D721Med (cell line): ENCODE results near the gene KDM4E.
"Not testable (repeated sequence)": the region's sequence is repeated elsewhere in the genome, so short reads cannot be mapped to it uniquely, and the experiment has no call there.

ENCODE experiments used
- DNase-seq: peaks from one replicate; pipeline ENCODE4 v3.0.0; 2011; ENCODE audit warnings: low spot score; ENCODE audit not compliant: insufficient read length
- FAIRE-seq: peaks from 2 replicates; lab custom pipeline; 2011; peaks lifted over from hg19 to GRCh38; lab: Jason Lieb, UNC
- TF ChIP-seq, protein P1 (sequence below): IDR thresholded peaks from 2 replicates; pipeline ENCODE4 v1.5.1; 2012; ENCODE audit warnings: mild to moderate bottlenecking, control low read depth; ENCODE audit not compliant: insufficient read depth; ENCODE audit errors: missing control alignments

The KDM4E gene

DNA sequence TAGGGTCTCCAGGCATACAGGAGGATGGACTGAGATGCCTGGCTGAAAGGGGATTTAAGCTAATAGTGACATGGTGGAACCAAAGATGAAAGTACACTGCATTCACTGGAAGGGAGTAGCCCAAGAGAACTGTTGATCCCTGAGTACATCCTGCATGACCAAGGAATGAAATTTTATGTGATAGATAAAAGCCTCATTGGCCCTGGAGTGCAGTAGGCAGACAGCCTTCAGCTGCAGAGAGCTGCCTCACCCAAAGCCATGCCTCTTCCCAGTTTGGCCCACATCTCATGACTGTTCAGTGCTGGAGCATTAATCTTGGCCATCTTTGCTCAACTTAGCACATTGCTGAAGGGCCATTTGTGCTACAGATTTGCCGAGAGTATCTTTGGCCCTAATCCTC lies 8.0 kb downstream of the KDM4E start:
- FAIRE-seq = no peak
- TF ChIP-seq, protein P1, sequence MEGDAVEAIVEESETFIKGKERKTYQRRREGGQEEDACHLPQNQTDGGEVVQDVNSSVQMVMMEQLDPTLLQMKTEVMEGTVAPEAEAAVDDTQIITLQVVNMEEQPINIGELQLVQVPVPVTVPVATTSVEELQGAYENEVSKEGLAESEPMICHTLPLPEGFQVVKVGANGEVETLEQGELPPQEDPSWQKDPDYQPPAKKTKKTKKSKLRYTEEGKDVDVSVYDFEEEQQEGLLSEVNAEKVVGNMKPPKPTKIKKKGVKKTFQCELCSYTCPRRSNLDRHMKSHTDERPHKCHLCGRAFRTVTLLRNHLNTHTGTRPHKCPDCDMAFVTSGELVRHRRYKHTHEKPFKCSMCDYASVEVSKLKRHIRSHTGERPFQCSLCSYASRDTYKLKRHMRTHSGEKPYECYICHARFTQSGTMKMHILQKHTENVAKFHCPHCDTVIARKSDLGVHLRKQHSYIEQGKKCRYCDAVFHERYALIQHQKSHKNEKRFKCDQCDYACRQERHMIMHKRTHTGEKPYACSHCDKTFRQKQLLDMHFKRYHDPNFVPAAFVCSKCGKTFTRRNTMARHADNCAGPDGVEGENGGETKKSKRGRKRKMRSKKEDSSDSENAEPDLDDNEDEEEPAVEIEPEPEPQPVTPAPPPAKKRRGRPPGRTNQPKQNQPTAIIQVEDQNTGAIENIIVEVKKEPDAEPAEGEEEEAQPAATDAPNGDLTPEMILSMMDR = no peak
- DNase-seq = no peak

DNA sequence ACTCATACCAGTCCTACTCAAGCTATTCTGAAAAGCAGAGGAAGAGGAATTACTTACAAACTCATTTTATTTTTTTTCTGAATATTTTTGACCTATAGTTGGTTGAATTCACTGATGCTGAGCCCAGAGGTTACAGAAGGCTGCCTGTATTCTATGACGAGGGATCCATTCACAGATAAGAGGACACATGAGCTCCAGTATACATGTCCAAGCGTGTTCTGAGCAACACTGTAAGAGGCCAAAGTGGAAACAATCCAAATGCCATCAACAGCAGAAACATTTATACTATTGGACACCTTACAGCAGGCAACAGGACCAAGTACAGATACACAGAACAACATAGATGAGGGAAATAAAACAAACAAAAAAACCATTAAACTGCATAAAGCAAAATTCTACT lies 10.3 kb downstream of the KDM4E start:
- no peak for FAIRE-seq

DNA sequence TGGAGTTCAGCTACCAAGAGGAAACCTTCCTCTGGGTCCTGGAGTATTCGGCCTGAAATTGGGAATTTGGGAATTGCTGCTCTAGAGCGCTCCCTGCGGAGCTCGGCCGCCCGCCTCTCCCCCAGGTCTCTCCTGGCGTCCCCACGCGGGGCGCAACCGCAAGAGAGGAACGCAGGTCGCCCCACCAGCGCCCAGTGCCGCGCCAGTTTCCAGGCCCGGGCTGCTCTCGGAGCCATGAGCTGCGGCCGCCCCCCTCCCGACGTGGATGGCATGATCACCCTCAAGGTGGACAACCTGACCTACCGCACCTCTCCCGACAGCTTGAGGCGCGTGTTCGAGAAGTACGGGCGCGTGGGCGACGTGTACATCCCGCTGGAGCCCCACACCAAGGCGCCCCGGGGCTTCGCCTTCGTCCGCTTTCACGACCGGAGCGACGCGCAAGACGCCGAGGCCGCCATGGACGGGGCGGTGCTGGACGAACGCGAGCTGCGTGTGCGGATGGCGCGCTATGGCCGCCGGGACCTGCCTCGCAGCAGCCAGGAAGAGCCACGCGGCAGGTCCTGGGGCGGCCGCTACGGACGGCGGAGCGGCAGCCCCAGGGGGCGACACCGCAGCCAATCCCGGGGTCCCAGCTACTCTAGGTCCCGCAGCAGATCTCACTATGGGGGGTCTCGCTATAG lies 12.4 kb downstream of the KDM4E start:
- not testable (repeated sequence) for FAIRE-seq, DNase-seq

More for the DNA sequence above, 10.3 kb downstream of the KDM4E start:
- TF ChIP-seq, protein P1 = no peak
- DNase-seq = no peak

DNA sequence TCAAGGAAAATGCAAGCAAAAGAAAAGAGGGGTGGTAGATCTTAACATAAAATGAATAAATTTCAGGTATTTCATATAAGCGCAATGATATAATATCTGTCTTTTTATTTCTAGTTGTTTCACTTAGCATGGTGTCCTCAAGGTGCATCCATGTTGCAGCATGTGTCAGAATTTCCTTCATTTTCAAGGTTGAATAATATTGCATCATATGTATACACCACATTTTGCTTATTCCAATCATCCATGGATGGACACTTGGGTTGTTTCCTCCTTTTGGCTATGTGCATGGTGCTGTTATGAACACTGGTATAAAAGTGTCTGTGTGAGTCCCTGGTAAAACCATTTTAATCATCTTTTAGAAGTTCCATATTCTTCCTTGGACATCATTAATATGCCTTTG lies 17.2 kb downstream of the KDM4E start:
- FAIRE-seq = no peak
- TF ChIP-seq, protein P1 = no peak

DNA sequence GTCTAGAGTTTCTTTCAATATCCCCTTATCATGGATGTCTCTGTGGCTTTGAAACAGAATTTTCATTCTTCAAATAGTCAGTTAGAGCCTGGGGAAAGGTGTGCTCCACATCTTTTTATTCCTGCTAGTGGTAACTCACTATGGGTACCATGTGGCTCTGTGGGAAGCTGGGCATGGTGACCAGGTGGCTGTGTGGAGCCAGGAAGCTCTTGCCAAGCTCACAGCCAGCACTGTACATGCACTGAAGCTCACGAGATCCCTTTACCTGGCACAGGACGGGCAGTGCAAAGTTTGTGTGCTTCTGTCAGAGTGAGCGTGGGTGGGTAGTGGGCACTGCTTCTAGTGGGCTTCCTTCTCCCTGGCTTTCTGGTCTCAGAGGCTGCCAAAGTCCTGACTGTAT lies 17.8 kb downstream of the KDM4E start:
- no peak for FAIRE-seq
- TF ChIP-seq, protein P1 = no peak
- no peak for DNase-seq

More for the DNA sequence above, 17.2 kb downstream of the KDM4E start:
- DNase-seq = no peak

DNA sequence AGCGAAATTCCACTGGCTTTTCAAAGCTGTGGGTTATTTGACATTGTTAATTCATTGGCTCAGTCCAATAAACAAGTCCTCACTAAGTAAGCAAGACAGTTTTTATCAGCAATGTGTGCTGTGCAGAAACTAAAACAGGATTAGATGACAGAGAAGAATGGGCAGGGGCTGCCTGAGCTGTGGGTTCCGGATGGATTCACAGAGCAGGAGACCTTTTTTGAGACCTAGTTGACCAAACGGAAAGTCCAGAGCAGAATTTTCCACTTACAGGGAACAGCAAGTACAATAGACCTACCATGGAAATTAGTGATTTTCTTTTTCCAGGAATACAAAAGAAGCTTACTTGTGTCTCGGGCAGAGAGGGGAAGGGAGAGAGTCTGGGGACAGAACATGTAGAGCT lies 19.0 kb downstream of the KDM4E start:
- DNase-seq (no peak), FAIRE-seq (no peak)
- TF ChIP-seq, protein P1 = no peak

DNA sequence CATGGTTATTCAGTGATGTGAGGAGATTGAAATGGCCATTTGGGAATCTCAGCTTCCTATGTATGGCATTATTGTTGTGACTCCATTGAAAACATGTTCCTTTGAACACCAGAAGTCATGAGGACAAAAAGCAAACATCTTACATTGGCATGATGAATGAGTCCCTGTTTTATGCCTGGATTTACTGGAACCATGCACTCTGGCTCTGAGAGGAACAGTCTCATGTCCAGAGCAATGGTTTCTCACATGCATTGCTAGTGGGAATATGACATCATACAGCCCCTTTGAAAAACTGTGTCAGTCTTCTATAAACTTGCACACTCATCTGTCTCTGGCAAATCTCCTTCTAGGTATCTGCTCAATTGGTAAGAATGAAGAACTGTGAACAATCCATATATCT lies 20.8 kb downstream of the KDM4E start:
- FAIRE-seq (no peak), DNase-seq (no peak)
- TF ChIP-seq, protein P1 = no peak

DNA sequence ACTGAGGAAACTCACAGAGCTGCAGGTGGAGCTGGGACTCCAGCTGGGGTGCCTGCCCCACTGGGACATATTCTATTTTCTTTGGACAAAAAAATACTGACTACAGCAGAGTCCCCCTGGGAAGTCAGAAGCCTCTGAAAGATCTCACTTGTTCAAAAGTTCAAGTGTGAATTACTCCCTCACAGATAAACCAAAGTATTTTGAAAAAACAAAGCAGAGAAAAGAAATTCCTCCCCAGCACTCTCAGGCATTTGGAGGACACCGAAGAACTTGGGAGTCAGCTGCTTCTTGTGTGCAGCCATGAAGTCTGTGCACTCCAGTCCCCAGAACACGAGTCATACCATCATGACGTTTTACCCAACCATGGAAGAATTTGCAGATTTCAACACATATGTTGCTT lies 24.1 kb downstream of the KDM4E start, which contains the start of gene KDM4F:
Gene KDM4F, plus strand, starts transcription at position 301 of the 400 bp plus-strand sequence.
- not testable (repeated sequence) for DNase-seq, FAIRE-seq
